Endothelial cell of umbilical vein (primary cell): Measurements from ENCODE around the gene PALB2. TPM values are rescaled to one million over a fixed set of nuclear protein-coding genes. Genes with fewer than 3 reads are reported as not detected.

Experiments
- BruUV-seq: library from RNA; stranded (reverse); fragments of 400-500 nt; replicated peaks from 2 replicates; lab custom pipeline; 2021; lab: Mats Ljungman, UMichigan
- CTCF ChIA-PET: fragments of 300-600, 350-600 bp; sonication (Branson Sonifier 250); formaldehyde crosslinking; loops from one replicate; lab custom pipeline; 2021; ENCODE audit warnings: antibody characterized with exemption, inconsistent platforms; lab: Charles Lee
- POLR2A ChIA-PET: fragments of 300-600, 350-600 bp; sonication (Branson Sonifier 250); formaldehyde crosslinking; loops from one replicate; lab custom pipeline; 2021; ENCODE audit warnings: antibody characterized with exemption, inconsistent platforms; lab: Charles Lee
- DNase-seq: peaks from one replicate; pipeline ENCODE4 v3.0.0-alpha.2; 2011; ENCODE audit warnings: low read depth, low spot score
- FAIRE-seq: peaks from 2 replicates; lab custom pipeline; 2011; peaks lifted over from hg19 to GRCh38; lab: Jason Lieb, UNC
- H2AFZ ChIP-seq: 2 replicates; pipeline ENCODE4 v1.6.0; 2012; ENCODE audit warnings: low read depth, low read length, control low read depth, inconsistent platforms
- H3K27ac ChIP-seq: 2 replicates; pipeline ENCODE4 v1.5.1; 2011; ENCODE audit warnings: low read depth, mild to moderate bottlenecking, control low read depth, low read length, moderate library complexity; ENCODE audit not compliant: insufficient read depth
- H3K27me3 ChIP-seq, 2 experiments: 2 replicates each; pipeline versions ENCODE4 v1.6.0 to v1.6.1; 2011; ENCODE audit warnings: low read length in 2 of 2, mixed read lengths in 1 of 2; ENCODE audit not compliant: control insufficient read depth in 2 of 2, insufficient read depth in 2 of 2
- H3K36me3 ChIP-seq, 2 experiments: 2 replicates in 1 of 2; 3 replicates in 1 of 2; pipeline ENCODE4 v1.5.1; 2011; ENCODE audit warnings: low read length in 2 of 2, mild to moderate bottlenecking in 1 of 2, moderate library complexity in 1 of 2; ENCODE audit not compliant: control insufficient read depth in 2 of 2, insufficient read depth in 2 of 2; ENCODE audit errors: extremely low read depth in 1 of 2
- H3K4me1 ChIP-seq: 3 replicates; pipeline ENCODE4 v1.5.1; 2011; ENCODE audit warnings: mild to moderate bottlenecking, low read length; ENCODE audit not compliant: control insufficient read depth, insufficient read depth; ENCODE audit errors: extremely low read depth
- H3K4me2 ChIP-seq: 2 replicates; pipeline ENCODE4 v1.6.1; 2011; ENCODE audit warnings: low read length, control low read depth, mixed read lengths; ENCODE audit not compliant: insufficient read depth
- H3K4me3 ChIP-seq, 3 experiments: fragments of 200-600 bp in 1 of 3; sonication (generic), shearing (Covaris generic) in 1 of 3; replicated peaks in 1 of 3; 2 replicates each; pipeline ENCODE4 v1.5.1; 2011 to 2016; ENCODE audit warnings: control low read depth in 3 of 3, low read length in 3 of 3, mild to moderate bottlenecking in 2 of 3, inconsistent platforms in 1 of 3, low read depth in 1 of 3, moderate library complexity in 1 of 3; ENCODE audit not compliant: insufficient read depth in 1 of 3
- H3K79me2 ChIP-seq: 2 replicates; pipeline ENCODE4 v1.6.0; 2012; ENCODE audit warnings: low read length, inconsistent platforms; ENCODE audit not compliant: control insufficient read depth, insufficient read depth
- H3K9ac ChIP-seq: replicated peaks from 2 replicates; pipeline ENCODE3; 2011; ENCODE audit warnings: low read length, control low read depth; ENCODE audit not compliant: insufficient read depth; ENCODE audit errors: extremely low read depth
- H3K9me1 ChIP-seq: replicated peaks from 3 replicates; pipeline ENCODE4 v1.6.0; 2011; ENCODE audit warnings: mild to moderate bottlenecking, low read length; ENCODE audit not compliant: control insufficient read depth, insufficient read depth; ENCODE audit errors: extremely low read depth
- H3K9me3 ChIP-seq: replicated peaks from 2 replicates; pipeline ENCODE4 v1.5.1; 2012; ENCODE audit warnings: low read length, inconsistent platforms; ENCODE audit not compliant: control insufficient read depth, insufficient read depth
- H4K20me1 ChIP-seq: replicated peaks from 2 replicates; pipeline ENCODE3; 2011; ENCODE audit warnings: mild to moderate bottlenecking, low read length; ENCODE audit not compliant: control insufficient read depth, insufficient read depth; ENCODE audit errors: extremely low read depth
- EZH2 ChIP-seq: IDR thresholded peaks from 2 replicates; pipeline ENCODE4 v1.6.1; 2012; ENCODE audit warnings: borderline replicate concordance, low read depth, mild to moderate bottlenecking, moderate library complexity, low read length, inconsistent platforms; ENCODE audit not compliant: severe bottlenecking
- FOS ChIP-seq: IDR thresholded peaks from 2 replicates; pipeline ENCODE4 v1.6.1; 2011; ENCODE audit warnings: mild to moderate bottlenecking, low read length, moderate library complexity, borderline replicate concordance; ENCODE audit not compliant: insufficient read depth
- GATA2 ChIP-seq: IDR thresholded peaks from 2 replicates; pipeline ENCODE4 v1.7.0; 2011; ENCODE audit warnings: low read depth, mild to moderate bottlenecking, moderate library complexity, mixed read lengths, low read length; ENCODE audit not compliant: insufficient read length, insufficient read depth
- JUN ChIP-seq: IDR thresholded peaks from 2 replicates; pipeline ENCODE4 v1.6.1; 2011; ENCODE audit warnings: borderline replicate concordance, low read depth; ENCODE audit not compliant: insufficient read length, insufficient read depth
- MYC ChIP-seq: IDR thresholded peaks from one replicate; pipeline ENCODE4 v1.6.1; 2011; ENCODE audit warnings: mild to moderate bottlenecking, low read depth, low read length
- POLR2A ChIP-seq: IDR thresholded peaks from 2 replicates; pipeline ENCODE4 v1.6.1; 2012; ENCODE audit warnings: low read depth, mild to moderate bottlenecking, control low read depth, low read length
- POLR2AphosphoS5 ChIP-seq: IDR thresholded peaks from 2 replicates; pipeline ENCODE4 v1.6.1; 2012; ENCODE audit warnings: low read depth, mild to moderate bottlenecking, control low read depth, low read length, moderate library complexity; ENCODE audit not compliant: insufficient read depth
- dilution Hi-C: fragments of 300-500 bp; cut with MboI; formaldehyde crosslinking; loops from one replicate; pipeline ENCODE4 v1.15.0; 2019; ENCODE audit warnings: low sequenced_read_pairs; ENCODE audit not compliant: extremely low pct_ligation_motif_present
- intact Hi-C: fragments of 100-400 bp; cut with micrococcal nuclease; formaldehyde crosslinking; loops from one replicate; pipeline ENCODE4 v1.10.0; 2022
- polyA plus RNA-seq, 4 experiments: library from polyadenylated mRNA; depleted of rRNA in 3 of 4; stranded (reverse) in 3 of 4; unstranded in 1 of 4; fragments of >200 nt; gene quantifications; 2 replicates each; pipeline versions ENCODE4 v1.2.1 to v1.2.3, GENCODE V29; 2011 to 2012; ENCODE audit warnings: missing spikeins in 1 of 4
- total RNA-seq: library from RNA; stranded (reverse); gene quantifications from 2 replicates; pipeline ENCODE4 v1.2.3, GENCODE V29; 2021
- TF ChIP-seq, protein P1 (sequence below): IDR thresholded peaks from 2 replicates; pipeline ENCODE4 v1.6.1; 2011; ENCODE audit not compliant: insufficient read depth, insufficient read length
- TF ChIP-seq, protein P2 (sequence below), 2 donors: IDR thresholded peaks; 1 replicate in 1 of 2; 2 replicates in 1 of 2; pipeline ENCODE4 v1.5.1; 2011; ENCODE audit warnings: low read length in 2 of 2, mild to moderate bottlenecking in 2 of 2, moderate library complexity in 2 of 2, control low read depth in 1 of 2, inconsistent platforms in 1 of 2, low read depth in 1 of 2; ENCODE audit not compliant: insufficient read depth in 1 of 2; ENCODE audit errors: extremely low read depth in 1 of 2

PALB2 gene
- total and polyA plus RNA-seq, 2 donors (not counting 3 experiments of a cell fraction or from before 2014, with no cell fraction given), result 5.1 to 15.6 TPM

DNA sequence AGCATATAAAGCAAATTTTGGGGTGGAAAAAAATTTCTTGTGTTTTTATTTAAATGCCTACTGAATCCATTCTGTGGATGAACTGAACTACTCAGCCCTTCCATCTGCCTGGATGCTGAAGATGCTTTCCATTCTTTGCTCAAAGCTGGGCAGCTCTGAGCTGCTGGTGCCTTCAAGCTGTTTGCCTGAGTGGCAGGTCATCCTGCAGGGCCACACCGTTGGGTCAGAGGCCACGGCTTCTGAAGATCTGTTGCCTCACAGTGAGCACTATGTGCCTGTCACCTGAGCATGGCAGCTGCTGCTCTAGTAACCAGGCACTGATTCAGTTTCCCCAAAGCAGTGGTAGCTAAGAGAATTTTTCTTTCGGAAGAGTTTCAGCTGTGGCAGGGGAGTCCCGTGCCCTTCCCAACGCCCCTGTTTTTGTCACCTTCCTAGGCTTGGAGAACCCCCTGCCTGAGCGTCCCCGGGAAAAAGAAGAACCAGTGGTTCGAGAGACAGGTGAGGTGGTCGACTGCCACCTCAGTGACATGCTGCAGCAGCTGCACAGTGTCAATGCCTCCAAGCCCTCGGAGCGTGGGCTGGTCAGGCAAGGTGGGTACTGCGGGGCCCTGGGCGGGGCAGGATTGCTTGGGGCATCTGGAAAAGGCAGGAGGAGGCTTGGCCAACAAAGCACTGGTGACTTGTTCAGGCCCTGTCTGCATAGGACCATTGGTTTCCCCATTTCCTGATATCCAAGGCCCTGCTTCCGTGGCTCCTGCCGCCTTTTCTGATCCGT, 46.1 kb upstream of the PALB2 start:
- POLR2A ChIA-PET, result no interaction called here
- DNase-seq (no peak), FAIRE-seq (no peak)
- TF ChIP-seq JUN, result no peak
- TF ChIP-seq EZH2, result no peak
- TF ChIP-seq, protein P1, sequence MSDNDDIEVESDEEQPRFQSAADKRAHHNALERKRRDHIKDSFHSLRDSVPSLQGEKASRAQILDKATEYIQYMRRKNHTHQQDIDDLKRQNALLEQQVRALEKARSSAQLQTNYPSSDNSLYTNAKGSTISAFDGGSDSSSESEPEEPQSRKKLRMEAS, result no peak
- TF ChIP-seq POLR2A, result no peak
- TF ChIP-seq POLR2AphosphoS5, result no peak
- Histone ChIP-seq H3K4me3 (no peak overlapping the region), H3K27ac (no peak overlapping the region), H2AFZ (no peak overlapping the region), H3K4me2 (no peak overlapping the region), H3K4me1 (no peaks in the 10 kb centered on the region), H3K9me1 (no peaks in the 10 kb centered on the region), H4K20me1 (no peaks in the 10 kb centered on the region), H3K79me2 (peaks cover 27% of the 10 kb centered on the region), H3K36me3 (peaks cover 26 to 56% of the 10 kb centered on the region in 2 experiments), H3K9me3 (no peaks in the 10 kb centered on the region), H3K27me3 (no peaks in the 10 kb centered on the region), H3K9ac (no peak overlapping the region)
- no TSS peak for BruUV-seq
- intact Hi-C loops (no loop called here), dilution Hi-C loops (no loop called here)
- CTCF ChIA-PET, result no interaction called here

DNA sequence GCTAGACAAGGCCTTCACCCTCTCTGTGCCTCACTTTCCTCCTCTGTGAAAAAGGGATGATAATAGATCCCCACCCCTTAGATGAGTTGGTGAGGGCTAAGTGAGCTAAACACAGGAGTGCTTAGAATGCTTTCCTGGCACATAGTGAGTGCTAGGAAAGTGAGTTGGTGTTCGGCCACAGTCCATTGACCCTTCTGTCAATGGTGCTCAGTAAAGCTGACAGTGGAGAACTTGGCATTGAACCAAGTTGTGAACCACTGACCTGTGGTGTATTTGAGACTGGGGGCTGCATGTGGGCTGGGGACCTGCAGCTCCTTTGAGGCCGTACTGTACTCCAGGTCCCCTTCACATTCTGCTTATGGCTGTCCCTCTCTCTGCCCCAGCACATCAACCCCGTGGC, 42.4 kb upstream of the PALB2 start:
- Histone ChIP-seq H3K79me2 (peaks cover 63% of the 10 kb centered on the region), H3K27me3 (no peaks in the 10 kb centered on the region), H2AFZ (no peak overlapping the region), H3K36me3 (peaks cover 28 to 32% of the 10 kb centered on the region in 2 experiments), H3K4me1 (peaks cover 23% of the 10 kb centered on the region), H3K9me3 (no peaks in the 10 kb centered on the region), H3K4me2 (no peak overlapping the region), H3K27ac (no peak overlapping the region), H3K9ac (no peak overlapping the region), H3K9me1 (no peaks in the 10 kb centered on the region), H3K4me3 (no peak overlapping the region), H4K20me1 (no peaks in the 10 kb centered on the region)
- dilution Hi-C loops, result no loop called here
- BruUV-seq, result no TSS peak
- POLR2A ChIA-PET, result no interaction called here
- intact Hi-C loops, result no loop called here
- DNase-seq (no peak), FAIRE-seq (no peak)
- TF ChIP-seq, protein P2, sequence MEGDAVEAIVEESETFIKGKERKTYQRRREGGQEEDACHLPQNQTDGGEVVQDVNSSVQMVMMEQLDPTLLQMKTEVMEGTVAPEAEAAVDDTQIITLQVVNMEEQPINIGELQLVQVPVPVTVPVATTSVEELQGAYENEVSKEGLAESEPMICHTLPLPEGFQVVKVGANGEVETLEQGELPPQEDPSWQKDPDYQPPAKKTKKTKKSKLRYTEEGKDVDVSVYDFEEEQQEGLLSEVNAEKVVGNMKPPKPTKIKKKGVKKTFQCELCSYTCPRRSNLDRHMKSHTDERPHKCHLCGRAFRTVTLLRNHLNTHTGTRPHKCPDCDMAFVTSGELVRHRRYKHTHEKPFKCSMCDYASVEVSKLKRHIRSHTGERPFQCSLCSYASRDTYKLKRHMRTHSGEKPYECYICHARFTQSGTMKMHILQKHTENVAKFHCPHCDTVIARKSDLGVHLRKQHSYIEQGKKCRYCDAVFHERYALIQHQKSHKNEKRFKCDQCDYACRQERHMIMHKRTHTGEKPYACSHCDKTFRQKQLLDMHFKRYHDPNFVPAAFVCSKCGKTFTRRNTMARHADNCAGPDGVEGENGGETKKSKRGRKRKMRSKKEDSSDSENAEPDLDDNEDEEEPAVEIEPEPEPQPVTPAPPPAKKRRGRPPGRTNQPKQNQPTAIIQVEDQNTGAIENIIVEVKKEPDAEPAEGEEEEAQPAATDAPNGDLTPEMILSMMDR (IDR thresholded peaks at IDR 0.05; ENCODE audit: extremely low read depth in 1 of 2, insufficient read depth in 1 of 2, low read depth in 1 of 2, low read length in 2 of 2), result no peak
- TF ChIP-seq GATA2 (no peak), JUN (no peak), MYC (no peak), POLR2AphosphoS5 (no peak), POLR2A (no peak), FOS (no peak), EZH2 (no peak)
- TF ChIP-seq, protein P1, result no peak
- CTCF ChIA-PET, result interaction anchor here (0.7 to 1.6 kb wide), 3 partner anchors 9 to 327 kb away, joined by 3 to 4 read pairs (median 3); no protein-coding TSS in a partner anchor
